Common myeloid progenitor, CD34-positive (primary cell): ENCODE data around the gene CTDSP2.
"Not testable (repeated sequence)": the region's sequence is repeated elsewhere in the genome, so short reads cannot be mapped to it uniquely, and the experiment has no call there.

Source experiments
- CTCF ChIA-PET: fragments of 350-600 bp; sonication (Branson Sonifier 250); formaldehyde crosslinking; loops from one replicate; lab custom pipeline; 2021; ENCODE audit warnings: antibody characterized with exemption; lab: Charles Lee
- POLR2A ChIA-PET: fragments of 350-600 bp; sonication (Branson Sonifier 250); formaldehyde crosslinking; loops from one replicate; lab custom pipeline; 2021; ENCODE audit warnings: antibody characterized with exemption; lab: Charles Lee
- DNase-seq, 3 donors: peaks; one replicate each; pipeline versions ENCODE4 v3.0.0 to v3.0.0-alpha.2; 2013
- H3K27ac ChIP-seq, 2 experiments: 1 replicate in 1 of 2; 2 replicates in 1 of 2; pipeline ENCODE4 v1.7.0; 2013; ENCODE audit warnings: inconsistent platforms in 2 of 2, low read length in 2 of 2, mild to moderate bottlenecking in 2 of 2, low read depth in 1 of 2, moderate library complexity in 1 of 2; ENCODE audit not compliant: severe bottlenecking in 2 of 2, insufficient read depth in 1 of 2, poor library complexity in 1 of 2
- H3K27me3 ChIP-seq, 5 experiments: replicated peaks in 2 of 5; 1 replicate in 3 of 5; 2 replicates in 2 of 5; pipeline versions ENCODE4 v1.6.1 to v1.7.0; 2013; ENCODE audit warnings: low read length in 4 of 5, mild to moderate bottlenecking in 2 of 5, moderate library complexity in 2 of 5, inconsistent platforms in 1 of 5; ENCODE audit not compliant: insufficient read depth in 5 of 5, control insufficient read depth in 4 of 5
- H3K36me3 ChIP-seq, 4 experiments: 1 replicate in 2 of 4; 2 replicates in 2 of 4; pipeline versions ENCODE4 v1.6.1 to v1.7.0; 2013; ENCODE audit warnings: low read length in 3 of 4, control low read depth in 1 of 4, mild to moderate bottlenecking in 1 of 4; ENCODE audit not compliant: control insufficient read depth in 4 of 4, insufficient read depth in 4 of 4
- H3K4me1 ChIP-seq, 4 experiments: 1 replicate in 3 of 4; 2 replicates in 1 of 4; pipeline versions ENCODE4 v1.6.1 to v1.7.1; 2013; ENCODE audit warnings: low read length in 3 of 4, mild to moderate bottlenecking in 3 of 4, control low read depth in 1 of 4, inconsistent platforms in 1 of 4, moderate library complexity in 1 of 4; ENCODE audit not compliant: control insufficient read depth in 4 of 4, insufficient read depth in 4 of 4; ENCODE audit errors: control extremely low read depth in 1 of 4
- H3K4me3 ChIP-seq, 7 experiments: 1 replicate in 4 of 7; 2 replicates in 3 of 7; pipeline versions ENCODE4 v1.5.1 to v1.7.0; 2013; ENCODE audit warnings: mild to moderate bottlenecking in 7 of 7, low read length in 6 of 7, moderate library complexity in 6 of 7, inconsistent platforms in 2 of 7, low read depth in 2 of 7, control low read depth in 1 of 7; ENCODE audit not compliant: insufficient read depth in 4 of 7, control insufficient read depth in 1 of 7; ENCODE audit errors: extremely low read depth in 1 of 7
- H3K9me3 ChIP-seq, 5 experiments: 1 replicate in 4 of 5; 2 replicates in 1 of 5; pipeline versions ENCODE4 v1.6.1 to v1.7.1; 2013; ENCODE audit warnings: low read length in 4 of 5, mild to moderate bottlenecking in 2 of 5, inconsistent platforms in 1 of 5, low read depth in 1 of 5, moderate library complexity in 1 of 5; ENCODE audit not compliant: control insufficient read depth in 4 of 5, insufficient read depth in 2 of 5; ENCODE audit errors: control extremely low read depth in 1 of 5
- WGBS: methylation state at CpG from one replicate; pipeline ENCODE4 v1.1.5; 2013; ENCODE audit not compliant: insufficient coverage; 5-methylcytosine and 5-hydroxymethylcytosine counted together

CTDSP2 gene

GRCh38 chr12:57823131-57823907 lies 23.2 kb downstream of the CTDSP2 start:
- H3K27ac ChIP-seq: no peak overlapping the region
- no peaks in the 10 kb centered on the region for H3K9me3 ChIP-seq
- H3K36me3 ChIP-seq: peaks cover 31 to 83% (median 80%) of the 10 kb centered on the region in 4 experiments
- POLR2A ChIA-PET: no interaction called here
- H3K4me3 ChIP-seq: no peak overlapping the region
- no peaks in the 10 kb centered on the region for H3K4me1 ChIP-seq
- no peak for DNase-seq
- 97% methylated on average over 15 of the region's 17 CpGs for WGBS
- no peaks in the 10 kb centered on the region for H3K27me3 ChIP-seq
- CTCF ChIA-PET: interaction anchor here (0.6 to 3.3 kb wide), 5 partner anchors 19 to 82 kb away, joined by 3 to 25 read pairs (median 5); no protein-coding TSS in a partner anchor

- Histone ChIP-seq H3K27ac (no peak overlapping the region), H3K27me3 (no peaks in the 10 kb centered on the region), H3K4me1 (peaks cover 0 to 2% (median 0%) of the 10 kb centered on the region in 4 experiments), H3K4me3 (no peak overlapping the region), H3K9me3 (no peaks in the 10 kb centered on the region), H3K36me3 (peaks cover 28 to 77% (median 75%) of the 10 kb centered on the region in 4 experiments)
- ChIA-PET POLR2A (no interaction called here), CTCF (interaction anchor here (0.6 to 3.3 kb wide), 5 partner anchors 19 to 83 kb away, joined by 3 to 25 read pairs (median 5); no protein-coding TSS in a partner anchor)
- DNase-seq: no peak
- 94% methylated on average over 10 of the region's 10 CpGs for WGBS
Measured at GRCh38 chr12:57822392-57823130, 24.0 kb downstream of the CTDSP2 start.

GRCh38 chr12:57821474-57822214 lies 24.9 kb downstream of the CTDSP2 start:
- H3K4me1 ChIP-seq: peaks cover 0 to 10% (median 3%) of the 10 kb centered on the region in 4 experiments
- DNase-seq: no peak
- H3K4me3 ChIP-seq: no peak overlapping the region
- H3K9me3 ChIP-seq: no peaks in the 10 kb centered on the region
- WGBS: 90% methylated on average over 7 of the region's 10 CpGs
- CTCF ChIA-PET: interaction anchor here (1.6 to 1.8 kb wide), 2 partner anchors 10 to 12 kb away, joined by 3 to 4 read pairs; no protein-coding TSS in a partner anchor
- peaks cover 19 to 68% (median 67%) of the 10 kb centered on the region in 4 experiments for H3K36me3 ChIP-seq
- no peaks in the 10 kb centered on the region for H3K27me3 ChIP-seq
- POLR2A ChIA-PET: interaction anchor here (1.1 kb wide), 1 partner anchor 11 kb away, joined by 3 read pairs; no protein-coding TSS in a partner anchor
- no peak overlapping the region for H3K27ac ChIP-seq

- peaks cover 0 to 10% (median 3%) of the 10 kb centered on the region in 4 experiments for H3K4me1 ChIP-seq
- peaks cover 17 to 62% (median 60%) of the 10 kb centered on the region in 4 experiments for H3K36me3 ChIP-seq
- not testable (repeated sequence) for H3K27me3 ChIP-seq, H3K27ac ChIP-seq, H3K9me3 ChIP-seq, H3K4me3 ChIP-seq, DNase-seq
- WGBS: 86% methylated on average over 1 of the region's 5 CpGs
- CTCF ChIA-PET: interaction anchor here (1.1 to 1.8 kb wide), 3 partner anchors 9 to 85 kb away, joined by 3 to 4 read pairs (median 3); no protein-coding TSS in a partner anchor
- POLR2A ChIA-PET: interaction anchor here (1.1 kb wide), 1 partner anchor 11 kb away, joined by 3 read pairs; no protein-coding TSS in a partner anchor
Measured at GRCh38 chr12:57821015-57821414, 25.5 kb downstream of the CTDSP2 start.

GRCh38 chr12:57820119-57820518 lies 26.4 kb downstream of the CTDSP2 start:
- CTCF ChIA-PET: interaction anchor here (1.1 to 2.3 kb wide), 6 partner anchors 8 to 86 kb away, joined by 3 to 12 read pairs (median 4); no protein-coding TSS in a partner anchor
- H3K27ac ChIP-seq, DNase-seq, POLR2A ChIA-PET, H3K27me3 ChIP-seq, H3K4me3 ChIP-seq, H3K9me3 ChIP-seq: not testable (repeated sequence)
- Histone ChIP-seq H3K4me1 (peaks cover 0 to 10% (median 3%) of the 10 kb centered on the region in 4 experiments), H3K36me3 (peaks cover 19 to 53% (median 52%) of the 10 kb centered on the region in 4 experiments)
- 98% methylated on average over 6 of the region's 8 CpGs for WGBS

- peaks cover 0 to 10% (median 3%) of the 10 kb centered on the region in 4 experiments for H3K4me1 ChIP-seq
- CTCF ChIA-PET: interaction anchor here (1.1 to 5.2 kb wide), 10 partner anchors 10 to 86 kb away, joined by 3 to 39 read pairs (median 4); partner anchors contain the start of gene TSFM
- H3K9me3 ChIP-seq, H3K27ac ChIP-seq, DNase-seq, H3K27me3 ChIP-seq, POLR2A ChIA-PET, H3K4me3 ChIP-seq: not testable (repeated sequence)
- WGBS: 100% methylated on average over 1 of the region's 3 CpGs
- peaks cover 12 to 36% (median 31%) of the 10 kb centered on the region in 4 experiments for H3K36me3 ChIP-seq
Measured at GRCh38 chr12:57817990-57818331, 28.6 kb downstream of the CTDSP2 start.
